GM13977 (cell line): ENCODE measurements around the gene INPP5D.

Experiments used
- DNase-seq: peaks from one replicate; pipeline ENCODE4 v3.0.0; 2012; ENCODE audit warnings: low spot score
- CTCF ChIP-seq: IDR thresholded peaks from 2 replicates; pipeline ENCODE4 v1.5.1; 2012; ENCODE audit warnings: mild to moderate bottlenecking, control low read depth; ENCODE audit not compliant: insufficient read depth; ENCODE audit errors: extremely low read depth, missing control alignments
- in situ Hi-C: fragments of 300-500 bp; cut with MboI; formaldehyde crosslinking; loops from one replicate; pipeline ENCODE4 v1.12.0; 2022; ENCODE audit warnings: low sequenced_read_pairs, low pct_unique_long_range_greater_than_20kb, mixed read lengths, inconsistent platforms; ENCODE audit not compliant: unreplicated experiment

INPP5D gene

GRCh38 chr2:233091595-233092375, 31.6 kb downstream of the INPP5D start:
- DNase-seq: no peak
- in situ Hi-C loops: no loop called here
- no peak for TF ChIP-seq CTCF

- in situ Hi-C loops: no loop called here
- DNase-seq: no peak
Measured at GRCh38 chr2:233092432-233093165, 32.5 kb downstream of the INPP5D start.

GRCh38 chr2:233093166-233093448, 33.0 kb downstream of the INPP5D start:
- no peak for TF ChIP-seq CTCF
- in situ Hi-C loops: no loop called here
- DNase-seq: no peak

More at GRCh38 chr2:233092432-233093165, 32.5 kb downstream of the INPP5D start:
- no peak for TF ChIP-seq CTCF

GRCh38 chr2:233093721-233094120, 33.6 kb downstream of the INPP5D start:
- no peak for TF ChIP-seq CTCF
- in situ Hi-C loops: no loop called here
- DNase-seq: no peak

GRCh38 chr2:233094614-233095013, 34.5 kb downstream of the INPP5D start:
- TF ChIP-seq CTCF: no peak
- in situ Hi-C loops: no loop called here
- DNase-seq: no peak

GRCh38 chr2:233096006-233096405, 35.9 kb downstream of the INPP5D start:
- DNase-seq: no peak
- in situ Hi-C loops: no loop called here
- no peak for TF ChIP-seq CTCF
